DOHH2 (cell line): ENCODE data around the gene WDTC1.

Experiments
- CTCF ChIP-seq: fragments of 200-600 bp; sonication (generic); IDR thresholded peaks from one replicate; pipeline ENCODE4 v1.5.1; 2014; ENCODE audit warnings: antibody characterized with exemption, mild to moderate bottlenecking, low read depth, low read length; ENCODE audit not compliant: poor library complexity, severe bottlenecking
- EZH2phosphoT487 ChIP-seq: fragments of 200-600 bp; sonication (generic); IDR thresholded peaks from 2 replicates; pipeline ENCODE4 v1.6.1; 2017; ENCODE audit warnings: borderline replicate concordance, mild to moderate bottlenecking, antibody characterized with exemption, low read length, moderate library complexity, mixed read lengths

DNA sequence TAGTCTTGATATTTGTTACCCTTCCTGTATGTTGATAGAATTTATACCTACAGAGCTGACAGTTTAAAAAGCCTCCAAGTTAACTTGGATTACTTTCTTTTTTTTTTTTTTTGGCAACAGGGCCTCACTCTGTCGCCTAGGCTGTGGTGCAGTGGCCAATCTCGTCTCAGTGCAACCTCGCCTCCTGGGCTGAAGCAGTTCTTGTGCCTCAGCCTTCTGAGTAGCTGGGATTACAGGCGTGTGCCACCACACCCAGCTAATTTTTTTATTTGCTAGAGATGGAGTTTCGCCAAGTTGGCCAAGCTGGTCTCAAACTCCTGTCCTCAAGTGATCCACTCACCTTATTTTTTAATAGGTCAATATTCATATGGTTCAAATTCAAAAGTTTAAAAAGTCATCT is 32.7 kb downstream of the WDTC1 start:
- TF ChIP-seq CTCF (no peak), EZH2phosphoT487 (no peak)
